ENCODE results near the gene AAGAB. TPM values are rescaled to one million over a fixed set of nuclear protein-coding genes. Genes with fewer than 3 reads are reported as not detected.
A peak's percentile ranks its signal among the peaks of the same experiment; 100 is the strongest.
"Not testable (repeated sequence)": the region's sequence is repeated elsewhere in the genome, so short reads cannot be mapped to it uniquely, and the experiment has no call there.

AAGAB gene
- total RNA-seq, 3 donors from 2014 or later (not counting 1 experiment from before 2014, with no cell fraction given), result 41.1 to 44.3 (median 42.5) TPM

- TF ChIP-seq CTCF (IDR thresholded peaks at IDR 0.05), result no peak
- Histone ChIP-seq H3K36me3 (ENCODE audit: control insufficient read depth, insufficient read depth, low read length) (no peaks in the 10 kb centered on the region), H3K4me1 (ENCODE audit: control insufficient read depth, insufficient read depth, low read length) (peaks cover 25% of the 10 kb centered on the region), H3K4me3 (ENCODE audit: low read length) (no peak overlapping the region), H3K9me3 (ENCODE audit: control insufficient read depth, insufficient read depth, low read length) (no peaks in the 10 kb centered on the region), H3K27ac (ENCODE audit: low read length) (no peak overlapping the region), H3K27me3 (ENCODE audit: control insufficient read depth, insufficient read depth, low read length) (no peaks in the 10 kb centered on the region)
- no peak for DNase-seq
- Mint-ChIP-seq H3K4me3 (no peak overlapping the region), H3K27ac (no peak overlapping the region), H3K9me3 (no peaks in the 10 kb centered on the region), H3K27me3 (ENCODE audit: low read depth in 2 of 2) (no peaks in the 10 kb centered on the region), H3K4me1 (peaks cover 59 to 63% of the 10 kb centered on the region in 2 donors), H3K36me3 (no peaks in the 10 kb centered on the region)
- ATAC-seq, result no peak
- intact Hi-C loops (cut with micrococcal nuclease), result no loop called here
Measured at GRCh38 chr15:67154249-67154648, 100.2 kb downstream of the AAGAB start.

GRCh38 chr15:67153044-67153443 lies 101.4 kb downstream of the AAGAB start:
- H3K4me1 ChIP-seq (ENCODE audit: control insufficient read depth, insufficient read depth, low read length), result peaks cover 37% of the 10 kb centered on the region
- H3K36me3 Mint-ChIP-seq; H3K4me3 ChIP-seq (ENCODE audit: low read length); H3K27me3 ChIP-seq (ENCODE audit: control insufficient read depth, insufficient read depth, low read length); DNase-seq; H3K9me3 ChIP-seq (ENCODE audit: control insufficient read depth, insufficient read depth, low read length); H3K36me3 ChIP-seq (ENCODE audit: control insufficient read depth, insufficient read depth, low read length); H3K4me3 Mint-ChIP-seq; ATAC-seq; H3K27ac ChIP-seq (ENCODE audit: low read length); H3K27me3 Mint-ChIP-seq (ENCODE audit: low read depth in 2 of 2); H3K9me3 Mint-ChIP-seq; intact Hi-C loops (cut with micrococcal nuclease): not testable (repeated sequence)
- Mint-ChIP-seq H3K4me1 (peaks cover 65 to 68% of the 10 kb centered on the region in 2 donors), H3K27ac (peak overlapping the region; percentile 33 to 53)
- 92% methylated on average over 6 of the region's 6 CpGs for WGBS (ENCODE audit: insufficient coverage)

GRCh38 chr15:67152429-67152828 lies 102.0 kb downstream of the AAGAB start:
- peaks cover 65 to 68% of the 10 kb centered on the region in 2 donors for H3K4me1 Mint-ChIP-seq
- DNase-seq (no peak), ATAC-seq (no peak)
- H3K9me3 Mint-ChIP-seq, result no peaks in the 10 kb centered on the region
- no peaks in the 10 kb centered on the region for H3K36me3 Mint-ChIP-seq
- 89% methylated on average over 1 of the region's 1 CpG for WGBS (ENCODE audit: insufficient coverage)
- Histone ChIP-seq H3K4me3 (ENCODE audit: low read length) (no peak overlapping the region), H3K27me3 (ENCODE audit: control insufficient read depth, insufficient read depth, low read length) (no peaks in the 10 kb centered on the region), H3K36me3 (ENCODE audit: control insufficient read depth, insufficient read depth, low read length) (no peaks in the 10 kb centered on the region), H3K4me1 (ENCODE audit: control insufficient read depth, insufficient read depth, low read length) (peaks cover 37% of the 10 kb centered on the region), H3K9me3 (ENCODE audit: control insufficient read depth, insufficient read depth, low read length) (no peaks in the 10 kb centered on the region), H3K27ac (ENCODE audit: low read length) (no peak overlapping the region)
- H3K27me3 Mint-ChIP-seq (ENCODE audit: low read depth in 2 of 2), result no peaks in the 10 kb centered on the region
- H3K27ac Mint-ChIP-seq, result peak overlapping the region; percentile 33 to 53
- intact Hi-C loops (cut with micrococcal nuclease), result no loop called here
- TF ChIP-seq CTCF (IDR thresholded peaks at IDR 0.05), result no peak
- no peak overlapping the region for H3K4me3 Mint-ChIP-seq

Other genes with a start within 250 kb of the AAGAB start
- gene SMAD3, start 189.1 kb downstream of the AAGAB start, total RNA-seq, result 10 to 100 TPM; 47.1 to 72.6 (median 63.0) TPM
- 1 to 10 TPM in 1 of 3 donors, under 1 TPM in 2; 0.78 to 1.4 (median 0.86) TPM for gene IQCH, start 125 bp upstream of the AAGAB start, total RNA-seq

Measured in natural killer cell (primary cell).